Measurements from ENCODE around the gene KLHL29. TPM values are rescaled to one million over a fixed set of nuclear protein-coding genes. Genes with fewer than 3 reads are reported as not detected.

Gene KLHL29
- total and polyA plus RNA-seq, 2 experiments from 2014 or later: 5.6 to 11.0 TPM

DNA sequence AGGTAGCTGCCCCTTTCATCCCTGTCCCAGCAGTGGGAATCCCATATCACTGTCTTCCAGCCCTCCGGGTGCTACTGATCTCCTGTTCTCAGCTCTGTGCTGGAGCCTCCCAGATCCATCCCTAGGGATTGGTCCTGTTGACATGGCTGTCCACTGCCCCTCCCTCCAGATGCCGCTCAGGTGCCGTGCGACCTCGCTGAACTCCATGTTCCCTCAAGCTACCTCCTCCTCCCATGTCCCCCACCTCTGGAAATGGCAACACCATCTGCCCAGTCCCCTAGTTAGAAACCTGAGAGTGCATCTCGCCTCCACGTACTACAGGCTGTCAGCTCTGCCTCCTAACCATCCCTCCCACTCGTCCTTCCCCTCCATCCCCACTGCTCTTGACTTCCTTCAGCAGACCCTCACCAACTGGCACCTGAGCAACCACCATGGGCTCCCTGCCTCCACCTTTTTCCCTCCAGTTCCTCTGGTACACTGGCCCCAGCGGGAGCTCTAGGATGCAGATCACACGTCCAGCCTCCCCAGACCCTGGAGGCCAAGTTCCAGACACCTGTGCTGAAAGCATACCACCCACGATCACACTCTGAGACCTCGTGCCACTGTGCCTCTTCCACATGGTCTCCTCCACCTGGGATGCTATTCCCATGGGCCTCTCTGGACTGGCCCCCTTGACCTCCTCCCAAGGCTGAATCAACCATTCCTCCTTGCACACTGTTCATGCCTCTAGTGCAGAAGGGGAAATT is 106.8 kb downstream of the KLHL29 start:
- Histone ChIP-seq H3K9me3 (ENCODE audit: low read depth) (no peaks in the 10 kb centered on the region), H3K27ac (no peak overlapping the region), H3K36me3 (no peaks in the 10 kb centered on the region), H3K27me3 (no peaks in the 10 kb centered on the region), H3K4me3 (no peak overlapping the region), H3K4me1 (ENCODE audit: low read depth) (no peaks in the 10 kb centered on the region)
- no peak for DNase-seq (ENCODE audit: low read depth in 1 of 2, low spot score in 1 of 2)
- no peak for TF ChIP-seq CTCF (IDR thresholded peaks at IDR 0.05; ENCODE audit: low read depth, low read length)

DNA sequence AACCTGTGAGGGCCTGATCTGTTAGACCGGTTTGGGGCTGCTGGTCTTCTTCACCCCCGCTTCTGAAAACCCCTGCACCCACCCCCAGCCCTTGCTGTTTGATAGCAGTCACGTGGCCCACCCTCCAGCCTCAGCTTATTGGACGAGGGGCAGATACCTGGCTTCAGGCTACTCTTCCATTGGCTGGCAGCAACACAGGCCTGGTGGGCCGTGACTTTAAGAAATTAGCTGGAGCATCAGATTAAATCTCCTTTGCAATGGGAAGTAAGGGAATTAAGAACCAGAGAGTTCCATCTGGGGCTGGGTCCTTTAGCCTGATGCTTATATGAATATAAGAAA is 107.3 kb downstream of the KLHL29 start:
- no peak for DNase-seq (ENCODE audit: low read depth in 1 of 2, low spot score in 1 of 2)
- Histone ChIP-seq H3K27ac (no peak overlapping the region), H3K4me1 (ENCODE audit: low read depth) (no peaks in the 10 kb centered on the region), H3K4me3 (no peak overlapping the region), H3K9me3 (ENCODE audit: low read depth) (no peaks in the 10 kb centered on the region), H3K36me3 (no peaks in the 10 kb centered on the region), H3K27me3 (no peaks in the 10 kb centered on the region)
- TF ChIP-seq CTCF (IDR thresholded peaks at IDR 0.05; ENCODE audit: low read depth, low read length): no peak

DNA sequence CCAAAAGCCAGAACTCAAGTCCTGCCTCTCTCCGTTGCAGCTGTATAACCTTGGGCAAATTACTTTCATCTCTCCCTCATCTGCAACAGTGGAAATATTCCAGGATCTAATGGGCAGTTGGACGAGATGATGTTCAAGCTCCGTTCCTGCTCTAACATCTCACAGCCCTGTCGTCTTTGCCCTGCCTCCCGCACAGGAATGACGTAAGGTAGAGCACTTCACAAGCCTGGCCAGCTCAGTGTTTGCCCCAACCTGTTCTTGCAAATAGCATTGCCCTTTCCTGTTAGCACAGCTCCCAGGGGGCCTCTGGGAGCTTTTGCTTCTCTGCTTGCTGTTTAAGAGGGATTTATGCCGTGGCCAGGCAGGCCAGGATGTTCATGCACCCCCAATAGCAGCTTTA is 107.9 kb downstream of the KLHL29 start:
- no peaks in the 10 kb centered on the region for H3K27me3 ChIP-seq
- no peak overlapping the region for H3K4me3 ChIP-seq
- H3K36me3 ChIP-seq: no peaks in the 10 kb centered on the region
- no peak for DNase-seq (ENCODE audit: low read depth in 1 of 2, low spot score in 1 of 2)
- H3K4me1 ChIP-seq (ENCODE audit: low read depth): no peaks in the 10 kb centered on the region
- no peak for TF ChIP-seq CTCF (IDR thresholded peaks at IDR 0.05; ENCODE audit: low read depth, low read length)
- H3K27ac ChIP-seq: no peak overlapping the region
- H3K9me3 ChIP-seq (ENCODE audit: low read depth): no peaks in the 10 kb centered on the region

DNA sequence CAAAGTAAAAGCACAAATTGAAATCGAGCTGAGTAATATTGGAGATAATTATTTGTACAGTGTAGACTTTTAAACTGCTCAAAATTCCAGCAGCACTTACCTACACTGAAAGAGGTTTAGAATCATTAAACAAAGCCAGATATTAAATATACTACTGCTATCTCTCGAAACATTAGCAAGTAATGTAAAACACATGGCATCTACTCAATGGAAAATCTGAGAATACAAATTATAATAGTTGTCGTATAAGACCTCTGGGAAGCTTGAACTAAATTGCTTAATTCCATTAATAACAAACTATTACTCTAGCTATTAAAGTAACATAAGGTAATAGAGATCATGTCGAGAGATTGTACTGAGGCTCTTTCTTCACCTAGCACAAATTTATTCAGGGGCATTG is 108.9 kb downstream of the KLHL29 start:
- Histone ChIP-seq H3K4me3 (no peak overlapping the region), H3K27me3 (no peaks in the 10 kb centered on the region), H3K36me3 (no peaks in the 10 kb centered on the region), H3K4me1 (ENCODE audit: low read depth) (no peaks in the 10 kb centered on the region), H3K27ac (no peak overlapping the region), H3K9me3 (ENCODE audit: low read depth) (no peaks in the 10 kb centered on the region)
- no peak for DNase-seq (ENCODE audit: low read depth in 1 of 2, low spot score in 1 of 2)
- no peak for TF ChIP-seq CTCF (IDR thresholded peaks at IDR 0.05; ENCODE audit: low read depth, low read length)

GRCh38 chr2:23494286-23494685 is 109.3 kb downstream of the KLHL29 start:
- H3K4me3 ChIP-seq: no peak overlapping the region
- H3K27me3 ChIP-seq: no peaks in the 10 kb centered on the region
- no peak for DNase-seq (ENCODE audit: low read depth in 1 of 2, low spot score in 1 of 2)
- no peaks in the 10 kb centered on the region for H3K36me3 ChIP-seq
- H3K9me3 ChIP-seq (ENCODE audit: low read depth): no peaks in the 10 kb centered on the region
- H3K27ac ChIP-seq: no peak overlapping the region
- no peaks in the 10 kb centered on the region for H3K4me1 ChIP-seq (ENCODE audit: low read depth)
- TF ChIP-seq CTCF (IDR thresholded peaks at IDR 0.05; ENCODE audit: low read depth, low read length): no peak
